NT2/D1 (cell line): ENCODE measurements around the gene RPLP1.

Source experiments
- SUZ12 ChIP-seq: IDR thresholded peaks from 2 replicates; pipeline ENCODE4 v1.6.1; 2011; ENCODE audit not compliant: insufficient read length, insufficient read depth; ENCODE audit errors: extremely low read depth
- YY1 ChIP-seq: IDR thresholded peaks from 2 replicates; pipeline ENCODE4 v1.6.1; 2011; ENCODE audit not compliant: insufficient read length, insufficient read depth
- ZNF274 ChIP-seq: IDR thresholded peaks from 2 replicates; pipeline ENCODE4 v1.6.1; 2011; ENCODE audit warnings: mild to moderate bottlenecking, low read depth, low read length

DNA sequence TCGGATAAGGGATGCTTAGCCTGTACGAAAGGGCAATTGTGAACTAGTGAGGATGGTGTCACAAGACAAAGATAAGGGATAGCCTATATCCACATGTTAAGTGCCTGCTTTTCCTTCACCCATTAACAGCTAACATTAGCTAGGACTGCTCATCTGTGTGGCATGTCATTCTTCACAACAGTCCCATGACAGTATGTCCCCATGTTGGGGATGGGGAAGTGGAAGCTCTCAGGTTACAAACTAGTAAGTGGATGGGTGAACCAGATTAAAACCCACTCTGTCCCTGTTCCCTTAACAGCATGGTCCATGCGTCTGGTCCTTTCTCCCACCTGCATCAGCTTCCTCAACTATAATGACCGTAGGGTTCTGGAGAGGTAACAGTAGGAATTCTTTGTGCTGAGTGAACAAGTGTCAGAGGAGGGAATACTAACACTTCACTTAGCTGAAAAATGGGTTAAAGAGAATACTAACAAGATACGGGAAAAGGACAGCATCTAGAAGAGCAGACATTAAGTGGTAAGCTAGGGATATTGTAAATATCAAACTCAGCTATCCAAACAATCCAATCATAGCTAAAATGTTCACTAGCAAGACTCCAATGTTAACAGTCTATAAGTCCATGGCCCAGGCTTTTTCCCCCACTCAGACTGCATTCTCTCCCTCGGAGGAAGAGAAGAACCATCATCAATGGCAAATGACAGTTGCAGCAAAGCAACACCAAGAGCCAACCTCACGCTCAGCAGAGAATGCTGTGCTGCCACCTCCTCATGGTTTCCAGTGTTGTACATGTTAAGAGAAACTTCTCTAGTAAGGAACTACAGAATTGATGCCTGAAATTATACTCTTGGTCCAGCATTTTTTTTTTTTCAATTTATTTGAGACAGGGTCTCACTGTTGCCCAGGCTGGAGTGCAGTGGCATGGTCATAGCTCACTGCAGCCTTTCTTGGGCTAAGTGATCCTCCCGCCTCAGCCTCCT, 5.0 kb downstream of the RPLP1 start:
- TF ChIP-seq SUZ12 (no peak), YY1 (no peak), ZNF274 (no peak)
